ENCODE results near the gene CDRT4. TPM values are rescaled to one million over a fixed set of nuclear protein-coding genes. Genes with fewer than 3 reads are reported as not detected.
A peak's percentile ranks its signal among the peaks of the same experiment; 100 is the strongest.

Gene CDRT4
- total and polyA plus RNA-seq, 10 of the 15 experiments (the other 5 are each of a cell fraction or from before 2014, with no cell fraction given), result 0.11 to 1.3 (median 0.51) TPM; not detected in 3

DNA sequence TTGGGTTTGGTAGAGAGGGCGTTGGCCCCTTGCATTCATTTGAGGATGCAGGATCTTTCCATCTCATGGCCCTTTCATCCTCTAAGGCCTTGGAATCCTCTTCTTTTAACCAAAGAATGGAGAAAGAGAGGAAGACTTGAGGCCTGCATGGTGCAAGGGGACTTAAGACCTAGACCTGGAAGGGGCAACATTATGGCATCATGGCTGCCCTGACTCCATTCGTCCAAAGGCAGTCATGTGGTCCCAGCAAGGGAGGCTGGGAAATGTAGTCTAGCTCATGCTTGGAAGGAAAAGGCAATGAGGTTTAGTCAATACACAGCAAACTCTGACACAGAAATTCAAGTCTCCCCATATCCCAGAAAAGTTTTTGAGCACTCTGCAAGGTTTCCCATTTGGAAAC, 30.7 kb upstream of the CDRT4 start:
- no peaks in the 10 kb centered on the region for H3K36me3 ChIP-seq (ENCODE audit: control insufficient read depth in 2 of 2, insufficient read depth in 2 of 2, low read length in 1 of 2)
- H3K27ac ChIP-seq (ENCODE audit: control insufficient read depth, insufficient read depth), result no peak overlapping the region
- H2AFZ ChIP-seq (ENCODE audit: control insufficient read depth, low read depth, low read length), result peak overlapping the region; percentile 63
- ChIA-PET POLR2A (no interaction called here), SMC1A (ENCODE audit: uncharacterized antibody, unreplicated experiment) (no interaction called here), RAD21 (ENCODE audit: unreplicated experiment) (no interaction called here), CTCF (interaction anchor here (0.6 kb wide), 1 partner anchor 552 kb away, joined by 3 read pairs; no protein-coding TSS in a partner anchor)
- no peaks in the 10 kb centered on the region for H3K79me2 ChIP-seq (ENCODE audit: control insufficient read depth, insufficient read depth, low read length)
- intact Hi-C loops (cut with micrococcal nuclease; ENCODE audit: unreplicated experiment) (no loop called here), in situ Hi-C loops (cut with MboI) (no loop called here)
- TF ChIP-seq YBX1 (IDR thresholded peaks at IDR 0.05), result no peak
- TF ChIP-seq SIX5 (IDR thresholded peaks at IDR 0.05; ENCODE audit: low read depth, low read length, severe bottlenecking), result peak; percentile 64
- TF ChIP-seq ESRRA (IDR thresholded peaks at IDR 0.05; ENCODE audit: low read length), result no peak
- TF ChIP-seq, protein P1, sequence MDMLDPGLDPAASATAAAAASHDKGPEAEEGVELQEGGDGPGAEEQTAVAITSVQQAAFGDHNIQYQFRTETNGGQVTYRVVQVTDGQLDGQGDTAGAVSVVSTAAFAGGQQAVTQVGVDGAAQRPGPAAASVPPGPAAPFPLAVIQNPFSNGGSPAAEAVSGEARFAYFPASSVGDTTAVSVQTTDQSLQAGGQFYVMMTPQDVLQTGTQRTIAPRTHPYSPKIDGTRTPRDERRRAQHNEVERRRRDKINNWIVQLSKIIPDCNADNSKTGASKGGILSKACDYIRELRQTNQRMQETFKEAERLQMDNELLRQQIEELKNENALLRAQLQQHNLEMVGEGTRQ (IDR thresholded peaks at IDR 0.05; ENCODE audit: borderline replicate concordance, low read depth, low read length), result peak; percentile 21; the same call in 1 of the 2 replicates
- TF ChIP-seq YY1 (IDR thresholded peaks at IDR 0.05; ENCODE audit: low read depth, low read length), result peak; percentile 82; the same call in 1 of the 2 replicates
- TF ChIP-seq, protein P2, sequence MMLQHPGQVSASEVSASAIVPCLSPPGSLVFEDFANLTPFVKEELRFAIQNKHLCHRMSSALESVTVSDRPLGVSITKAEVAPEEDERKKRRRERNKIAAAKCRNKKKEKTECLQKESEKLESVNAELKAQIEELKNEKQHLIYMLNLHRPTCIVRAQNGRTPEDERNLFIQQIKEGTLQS (IDR thresholded peaks at IDR 0.05; ENCODE audit: borderline replicate concordance, extremely low read depth, low read depth, low read length), result 0 out of 2 replicates have a peak, but pooled peaks have one; percentile 17
- TF ChIP-seq, protein P3, sequence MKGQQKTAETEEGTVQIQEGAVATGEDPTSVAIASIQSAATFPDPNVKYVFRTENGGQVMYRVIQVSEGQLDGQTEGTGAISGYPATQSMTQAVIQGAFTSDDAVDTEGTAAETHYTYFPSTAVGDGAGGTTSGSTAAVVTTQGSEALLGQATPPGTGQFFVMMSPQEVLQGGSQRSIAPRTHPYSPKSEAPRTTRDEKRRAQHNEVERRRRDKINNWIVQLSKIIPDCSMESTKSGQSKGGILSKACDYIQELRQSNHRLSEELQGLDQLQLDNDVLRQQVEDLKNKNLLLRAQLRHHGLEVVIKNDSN (IDR thresholded peaks at IDR 0.05; ENCODE audit: borderline replicate concordance, extremely low read length, insufficient read depth, low read depth, low read length), result peak; percentile 69
- peak; percentile 54 for TF ChIP-seq HCFC1 (IDR thresholded peaks at IDR 0.05; ENCODE audit: low read length)
- no peak for TF ChIP-seq FOXM1 (IDR thresholded peaks at IDR 0.05; ENCODE audit: low read depth, low read length)
- TF ChIP-seq, protein P4, sequence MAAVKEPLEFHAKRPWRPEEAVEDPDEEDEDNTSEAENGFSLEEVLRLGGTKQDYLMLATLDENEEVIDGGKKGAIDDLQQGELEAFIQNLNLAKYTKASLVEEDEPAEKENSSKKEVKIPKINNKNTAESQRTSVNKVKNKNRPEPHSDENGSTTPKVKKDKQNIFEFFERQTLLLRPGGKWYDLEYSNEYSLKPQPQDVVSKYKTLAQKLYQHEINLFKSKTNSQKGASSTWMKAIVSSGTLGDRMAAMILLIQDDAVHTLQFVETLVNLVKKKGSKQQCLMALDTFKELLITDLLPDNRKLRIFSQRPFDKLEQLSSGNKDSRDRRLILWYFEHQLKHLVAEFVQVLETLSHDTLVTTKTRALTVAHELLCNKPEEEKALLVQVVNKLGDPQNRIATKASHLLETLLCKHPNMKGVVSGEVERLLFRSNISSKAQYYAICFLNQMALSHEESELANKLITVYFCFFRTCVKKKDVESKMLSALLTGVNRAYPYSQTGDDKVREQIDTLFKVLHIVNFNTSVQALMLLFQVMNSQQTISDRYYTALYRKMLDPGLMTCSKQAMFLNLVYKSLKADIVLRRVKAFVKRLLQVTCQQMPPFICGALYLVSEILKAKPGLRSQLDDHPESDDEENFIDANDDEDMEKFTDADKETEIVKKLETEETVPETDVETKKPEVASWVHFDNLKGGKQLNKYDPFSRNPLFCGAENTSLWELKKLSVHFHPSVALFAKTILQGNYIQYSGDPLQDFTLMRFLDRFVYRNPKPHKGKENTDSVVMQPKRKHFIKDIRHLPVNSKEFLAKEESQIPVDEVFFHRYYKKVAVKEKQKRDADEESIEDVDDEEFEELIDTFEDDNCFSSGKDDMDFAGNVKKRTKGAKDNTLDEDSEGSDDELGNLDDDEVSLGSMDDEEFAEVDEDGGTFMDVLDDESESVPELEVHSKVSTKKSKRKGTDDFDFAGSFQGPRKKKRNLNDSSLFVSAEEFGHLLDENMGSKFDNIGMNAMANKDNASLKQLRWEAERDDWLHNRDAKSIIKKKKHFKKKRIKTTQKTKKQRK (IDR thresholded peaks at IDR 0.05; ENCODE audit: low read depth, low read length), result no peak
- H3K27me3 ChIP-seq (replicated peaks in 1 of 2; ENCODE audit: control insufficient read depth in 2 of 2, insufficient read depth in 2 of 2, low read length in 1 of 2), result no peaks in the 10 kb centered on the region; a peak in 1 of 4 replicates
- no peaks in the 10 kb centered on the region for H4K20me1 ChIP-seq (ENCODE audit: control insufficient read depth, insufficient read depth)
- no peaks in the 10 kb centered on the region for H3K9me3 ChIP-seq (replicated peaks; ENCODE audit: control insufficient read depth, insufficient read depth, low read length)
- H3K4me2 ChIP-seq (ENCODE audit: control insufficient read depth, insufficient read depth), result no peak overlapping the region
- no peak overlapping the region for H3K9ac ChIP-seq (ENCODE audit: control insufficient read depth, insufficient read depth, low read length)
- no peak for DNase-seq (ENCODE audit: low read depth, low spot score)
- peaks cover 3% of the 10 kb centered on the region for H3K4me1 ChIP-seq (ENCODE audit: control insufficient read depth, insufficient read depth, low read length)
- 0% methylated on average over 2 of the region's 2 CpGs for WGBS (ENCODE audit: insufficient coverage, insufficient replicate concordance, low lambda C conversion rate, missing lambda C conversion rate)
- H3K4me3 ChIP-seq, result no peak overlapping the region
- BruUV-seq (replicated peaks), result no TSS peak
- ATAC-seq, result peak; percentile 59; the same call in 2 of the 3 replicates
- peak; percentile 66 for FAIRE-seq
